GM12878 (cell line): ENCODE measurements around the gene SH2D7. TPM values are rescaled to one million over a fixed set of nuclear protein-coding genes. Genes with fewer than 3 reads are reported as not detected.

ENCODE experiments used
- ATAC-seq: fragments of 200-7000 bp; cut with Tn5 transposase; 3 replicates; pipeline ENCODE4 v1.9.1; 2020; ENCODE audit warnings: mild to moderate bottlenecking, moderate library complexity
- BruUV-seq: library from RNA; stranded (reverse); fragments of 400-500 nt; replicated peaks from 2 replicates; lab custom pipeline; 2021; lab: Mats Ljungman, UMichigan
- CTCF ChIA-PET: fragments of 300-600 bp; sonication (Branson Sonifier 250); formaldehyde crosslinking; extraction: SDS; loops from one replicate; lab custom pipeline; 2021; ENCODE audit warnings: inconsistent platforms; lab: Yijun Ruan, JAX
- POLR2A ChIA-PET: fragments of 350-600 bp; formaldehyde crosslinking; extraction: SDS; loops from one replicate; lab custom pipeline; 2021; ENCODE audit warnings: inconsistent platforms; lab: Charles Lee
- RAD21 ChIA-PET: fragments of 300-600 bp; sonication (Branson Sonifier 250); formaldehyde crosslinking; loops from one replicate; lab custom pipeline; 2023; ENCODE audit warnings: antibody characterized with exemption; ENCODE audit not compliant: unreplicated experiment; lab: Charles Lee
- SMC1A ChIA-PET: fragments of 300-600 bp; sonication (Branson Sonifier 250); formaldehyde crosslinking; loops from one replicate; lab custom pipeline; 2023; ENCODE audit not compliant: unreplicated experiment, uncharacterized antibody; lab: Charles Lee
- DNase-seq: peaks from one replicate; pipeline ENCODE4 v3.0.0-alpha.2; 2011; ENCODE audit warnings: low read depth, low spot score
- FAIRE-seq: peaks from 3 replicates; lab custom pipeline; 2011; peaks lifted over from hg19 to GRCh38; lab: Jason Lieb, UNC
- H2AFZ ChIP-seq: 2 replicates; pipeline ENCODE4 v1.6.0; 2011; ENCODE audit warnings: low read depth, low read length, control low read depth; ENCODE audit not compliant: control insufficient read depth
- H3K27ac ChIP-seq: 2 replicates; pipeline ENCODE4 v1.5.1; 2011; ENCODE audit warnings: control low read depth; ENCODE audit not compliant: control insufficient read depth, insufficient read depth
- H3K27me3 ChIP-seq, 2 experiments: replicated peaks in 1 of 2; 2 replicates each; pipeline versions ENCODE4 v1.6.0 to v1.6.1; 2011; ENCODE audit warnings: low read length in 1 of 2; ENCODE audit not compliant: control insufficient read depth in 2 of 2, insufficient read depth in 2 of 2
- H3K36me3 ChIP-seq, 2 experiments: 2 replicates each; pipeline ENCODE4 v1.5.1; 2011; ENCODE audit warnings: low read length in 1 of 2; ENCODE audit not compliant: control insufficient read depth in 2 of 2, insufficient read depth in 2 of 2
- H3K4me1 ChIP-seq: 2 replicates; pipeline ENCODE4 v1.6.1; 2011; ENCODE audit warnings: mild to moderate bottlenecking, low read length, moderate library complexity, mixed read lengths; ENCODE audit not compliant: control insufficient read depth, insufficient read depth
- H3K4me2 ChIP-seq: 2 replicates; pipeline ENCODE4 v1.6.0; 2011; ENCODE audit warnings: control low read depth; ENCODE audit not compliant: control insufficient read depth, insufficient read depth
- H3K4me3 ChIP-seq: fragments of 200-600 bp; sonication (generic); 2 replicates; pipeline ENCODE4 v1.5.1; 2016
- H3K79me2 ChIP-seq: 2 replicates; pipeline ENCODE4 v1.6.0; 2011; ENCODE audit warnings: low read length; ENCODE audit not compliant: control insufficient read depth, insufficient read depth
- H3K9ac ChIP-seq: 2 replicates; pipeline ENCODE4 v1.8.0; 2011; ENCODE audit warnings: low read length, control low read depth, mixed read lengths; ENCODE audit not compliant: control insufficient read depth, insufficient read depth
- H3K9me3 ChIP-seq: replicated peaks from 3 replicates; pipeline ENCODE4 v1.5.1; 2011; ENCODE audit warnings: mild to moderate bottlenecking, low read length; ENCODE audit not compliant: control insufficient read depth, insufficient read depth
- H4K20me1 ChIP-seq: 2 replicates; pipeline ENCODE4 v1.6.0; 2011; ENCODE audit not compliant: control insufficient read depth, insufficient read depth
- ATF7 ChIP-seq: fragments of 450-650 bp; IDR thresholded peaks from 2 replicates; pipeline ENCODE4 v1.6.1; 2016; ENCODE audit warnings: low read depth, mild to moderate bottlenecking
- FOXK2 ChIP-seq: fragments of 450-650 bp; IDR thresholded peaks from 2 replicates; pipeline ENCODE4 v1.6.1; 2017; ENCODE audit warnings: mild to moderate bottlenecking, moderate library complexity
- RAD21 ChIP-seq: IDR thresholded peaks from 2 replicates; pipeline ENCODE4 v1.6.1; 2011; ENCODE audit warnings: mild to moderate bottlenecking, low read depth, low read length, moderate library complexity; ENCODE audit not compliant: insufficient read depth
- RBBP5 ChIP-seq: fragments of 200-600 bp; sonication (generic); conservative IDR thresholded peaks from 2 replicates; pipeline ENCODE4 v1.6.1; 2016
- SRF ChIP-seq, 2 experiments: IDR thresholded peaks; 2 replicates each; pipeline ENCODE4 v1.6.1; 2011; ENCODE audit warnings: low read depth in 2 of 2, low read length in 2 of 2, mild to moderate bottlenecking in 1 of 2, moderate library complexity in 1 of 2
- TBL1XR1 ChIP-seq: IDR thresholded peaks from 2 replicates; pipeline ENCODE4 v1.6.1; 2012; ENCODE audit warnings: low read depth, low read length, improper control_type of control experiment
- YY1 ChIP-seq: IDR thresholded peaks from 2 replicates; pipeline ENCODE4 v1.6.1; 2011; ENCODE audit warnings: low read depth, mild to moderate bottlenecking, low read length
- ZBTB40 ChIP-seq: fragments of 450-650 bp; IDR thresholded peaks from 2 replicates; pipeline ENCODE4 v1.6.1; 2016; ENCODE audit warnings: mild to moderate bottlenecking, moderate library complexity, borderline replicate concordance
- WGBS: methylation state at CpG from one replicate; pipeline ENCODE4 v1.1.6; 2016; ENCODE audit warnings: low lambda C conversion rate; ENCODE audit not compliant: insufficient replicate concordance, insufficient coverage; ENCODE audit errors: missing lambda C conversion rate; 5-methylcytosine and 5-hydroxymethylcytosine counted together
- in situ Hi-C: fragments of 300-500 bp; cut with MboI; formaldehyde crosslinking; loops from 9 replicates; pipeline ENCODE4 v1.14.3; 2018; ENCODE audit warnings: mixed read lengths
- intact Hi-C: fragments of 100-400 bp; cut with micrococcal nuclease; formaldehyde crosslinking; loops from one replicate; pipeline ENCODE4 v1.14.2; 2022; ENCODE audit not compliant: unreplicated experiment
- polyA plus RNA-seq, 11 experiments: library from polyadenylated mRNA; depleted of rRNA in 4 of 11; unstranded in 6 of 11; stranded (reverse) in 5 of 11; fragments of >200 nt; fragmentation: Nextera tagmentation in 4 of 11; fragmentation: Illumina TruSeq in 1 of 11; extraction: Ambion mirVana in 4 of 11; extraction: Trizol in 1 of 11; gene quantifications; 1 replicate in 1 of 11; 2 replicates in 10 of 11; pipeline versions ENCODE4 v1.2.1 to v1.2.3, GENCODE V29; 2011 to 2016; ENCODE audit warnings: inconsistent platforms in 2 of 11, missing spikeins in 2 of 11, low read depth in 1 of 11
- total RNA-seq, 4 experiments: library from RNA; depleted of rRNA in 3 of 4; stranded (reverse); fragments of >200 nt in 3 of 4; fragmentation: Illumina TruSeq in 1 of 4; extraction: Trizol in 1 of 4; gene quantifications; 2 replicates each; pipeline versions ENCODE4 v1.2.1 to v1.2.3, GENCODE V29; 2013 to 2021

SH2D7 gene
- total and polyA plus RNA-seq, 10 of the 15 experiments (the other 5 are each of a cell fraction or from before 2014, with no cell fraction given) = 0.04 to 0.06 TPM; not detected in 8

GRCh38 chr15:78067328-78068228, 24.8 kb upstream of the SH2D7 start:
- DNase-seq (no peak), FAIRE-seq (no peak), ATAC-seq (no peak)
- BruUV-seq = no TSS peak
- intact Hi-C loops = loop anchor here (2.0 to 5.0 kb wide), 6 partner anchors 17 to 100 kb away; no protein-coding TSS in a partner anchor
- H3K36me3 ChIP-seq = 0 out of 4 replicates have a peak, but pooled peaks cover 0 to 3% of the 10 kb centered on the region in 2 experiments
- ChIA-PET POLR2A (interaction anchor here (0.5 to 6.8 kb wide), 11 partner anchors 7 to 82 kb away, joined by 3 to 79 read pairs (median 5); partner anchors contain the start of gene IDH3A), RAD21 (interaction anchor here (1.2 to 9.2 kb wide), 16 partner anchors 14 to 103 kb away, joined by 3 to 170 read pairs (median 10); no protein-coding TSS in a partner anchor), CTCF (interaction anchor here (1.0 to 13.4 kb wide), 22 partner anchors 8 to 165 kb away, joined by 3 to 191 read pairs (median 6); no protein-coding TSS in a partner anchor), SMC1A (interaction anchor here (0.9 to 12.0 kb wide), 15 partner anchors 9 to 100 kb away, joined by 3 to 305 read pairs (median 6); partner anchors contain the start of gene TBC1D2B)
- H3K4me1 ChIP-seq = peaks cover 67% of the 10 kb centered on the region
- no peaks in the 10 kb centered on the region for H3K9me3 ChIP-seq
- in situ Hi-C loops = no loop called here
- 85% methylated on average over 1 of the region's 1 CpG for WGBS
- peak overlapping the region; percentile 93 for H3K4me2 ChIP-seq
- peak overlapping the region; percentile 50; the same call in 1 of the 2 replicates for H3K4me3 ChIP-seq
- peak overlapping the region; percentile 89 for H3K27ac ChIP-seq
- H3K9ac ChIP-seq = peak overlapping the region; percentile 42
- H2AFZ ChIP-seq = no peak overlapping the region
- H4K20me1 ChIP-seq = no peaks in the 10 kb centered on the region
- no peaks in the 10 kb centered on the region for H3K27me3 ChIP-seq
- peaks cover 93% of the 10 kb centered on the region for H3K79me2 ChIP-seq
- TF ChIP-seq SRF (IDR thresholded peaks at IDR 0.05; ENCODE audit: low read depth in 2 of 2, low read length in 2 of 2) (no peak), YY1 (0 out of 2 replicates have a peak, but pooled peaks have one; percentile 11), ZBTB40 (no peak), FOXK2 (no peak), ATF7 (no peak), RAD21 (no peak), RBBP5 (no peak), TBL1XR1 (no peak)
